H9 (cell line): ENCODE measurements around the gene STXBP6. TPM values are rescaled to one million over a fixed set of nuclear protein-coding genes. Genes with fewer than 3 reads are reported as not detected.

Experiments
- DNase-seq: peaks from one replicate; pipeline ENCODE4 v3.0.0-alpha.2; 2017
- H2AFZ ChIP-seq: one replicate; pipeline ENCODE4 v1.6.1; 2013; ENCODE audit warnings: mild to moderate bottlenecking, low read length, control low read depth, moderate library complexity
- H2AK5ac ChIP-seq: 2 replicates; pipeline ENCODE4 v1.6.1; 2013; ENCODE audit warnings: low read length, control low read depth, mixed read lengths; ENCODE audit not compliant: insufficient read length
- H2BK120ac ChIP-seq: one replicate; pipeline ENCODE4 v1.6.1; 2013; ENCODE audit warnings: low read depth, mild to moderate bottlenecking, low read length, control low read depth, inconsistent platforms; ENCODE audit not compliant: poor library complexity, severe bottlenecking
- H2BK12ac ChIP-seq: 2 replicates; pipeline ENCODE4 v1.6.1; 2013; ENCODE audit warnings: low read length, control low read depth, mixed read lengths, low read depth; ENCODE audit not compliant: insufficient read length
- H2BK15ac ChIP-seq: 2 replicates; pipeline ENCODE4 v1.6.1; 2013; ENCODE audit warnings: low read depth, low read length, control low read depth
- H2BK20ac ChIP-seq: one replicate; pipeline ENCODE4 v1.6.1; 2013; ENCODE audit warnings: low read depth, mild to moderate bottlenecking, low read length, control low read depth, inconsistent platforms; ENCODE audit not compliant: poor library complexity, severe bottlenecking
- H2BK5ac ChIP-seq: 2 replicates; pipeline ENCODE4 v1.6.1; 2013; ENCODE audit warnings: low read length, control low read depth, mixed read lengths; ENCODE audit not compliant: insufficient read length
- H3K14ac ChIP-seq: 2 replicates; pipeline ENCODE4 v1.6.1; 2013; ENCODE audit warnings: low read length, control low read depth; ENCODE audit not compliant: insufficient read depth
- H3K18ac ChIP-seq: 2 replicates; pipeline ENCODE4 v1.6.1; 2013; ENCODE audit warnings: low read depth, mild to moderate bottlenecking, mixed read lengths, low read length, control low read depth; ENCODE audit not compliant: insufficient read length
- H3K23ac ChIP-seq: 2 replicates; pipeline ENCODE4 v1.6.1; 2013; ENCODE audit warnings: low read length, control low read depth, mixed read lengths, low read depth; ENCODE audit not compliant: insufficient read length
- H3K23me2 ChIP-seq: 2 replicates; pipeline ENCODE4 v1.6.1; 2013; ENCODE audit warnings: low read depth, mild to moderate bottlenecking, mixed read lengths, low read length, control low read depth; ENCODE audit not compliant: insufficient read length, poor library complexity, severe bottlenecking
- H3K27ac ChIP-seq: 2 replicates; pipeline ENCODE4 v1.5.1; 2013; ENCODE audit warnings: low read length, control low read depth, mixed read lengths, low read depth; ENCODE audit not compliant: insufficient read length
- H3K27me3 ChIP-seq: 2 replicates; pipeline ENCODE4 v1.6.1; 2013; ENCODE audit warnings: low read length, control low read depth, inconsistent platforms; ENCODE audit not compliant: insufficient read depth
- H3K4ac ChIP-seq: 2 replicates; pipeline ENCODE4 v1.6.1; 2013; ENCODE audit warnings: low read depth, mild to moderate bottlenecking, control low read depth, inconsistent platforms, low read length, moderate library complexity
- H3K4me1 ChIP-seq: 2 replicates; pipeline ENCODE4 v1.6.1; 2013; ENCODE audit warnings: low read length, control low read depth, inconsistent platforms; ENCODE audit not compliant: insufficient read depth
- H3K4me2 ChIP-seq: 2 replicates; pipeline ENCODE4 v1.6.1; 2013; ENCODE audit warnings: low read length, control low read depth, mixed read lengths; ENCODE audit not compliant: insufficient read length, insufficient read depth
- H3K56ac ChIP-seq: 2 replicates; pipeline ENCODE4 v1.6.1; 2013; ENCODE audit warnings: low read depth, mild to moderate bottlenecking, mixed read lengths, low read length, control low read depth; ENCODE audit not compliant: insufficient read length
- H3K79me1 ChIP-seq: 2 replicates; pipeline ENCODE4 v1.6.1; 2013; ENCODE audit warnings: low read depth, mild to moderate bottlenecking, moderate library complexity, low read length, control low read depth, inconsistent platforms; ENCODE audit not compliant: insufficient read depth, poor library complexity, severe bottlenecking
- H3K79me2 ChIP-seq: 2 replicates; pipeline ENCODE4 v1.6.1; 2013; ENCODE audit warnings: low read length, control low read depth, inconsistent platforms; ENCODE audit not compliant: insufficient read depth
- H3K9ac ChIP-seq: 2 replicates; pipeline ENCODE4 v1.6.1; 2013; ENCODE audit warnings: low read length, control low read depth, mixed read lengths; ENCODE audit not compliant: insufficient read length; ENCODE audit errors: extremely low read depth
- H3K9me3 ChIP-seq: one replicate; pipeline ENCODE4 v1.6.1; 2013; ENCODE audit warnings: low read depth, low read length, inconsistent platforms; ENCODE audit not compliant: control insufficient read depth
- H3T11ph ChIP-seq: one replicate; pipeline ENCODE4 v1.6.1; 2013; ENCODE audit warnings: mild to moderate bottlenecking, low read length, control low read depth, inconsistent platforms
- H4K20me1 ChIP-seq: one replicate; pipeline ENCODE4 v1.6.1; 2013; ENCODE audit not compliant: control insufficient read depth, insufficient read length, insufficient read depth
- H4K5ac ChIP-seq: 2 replicates; pipeline ENCODE4 v1.6.1; 2013; ENCODE audit warnings: low read depth, mild to moderate bottlenecking, mixed read lengths, low read length, control low read depth; ENCODE audit not compliant: insufficient read length
- H4K8ac ChIP-seq: replicated peaks from 2 replicates; pipeline ENCODE4 v1.6.1; 2013; ENCODE audit warnings: low read length, control low read depth, mixed read lengths, low read depth; ENCODE audit not compliant: insufficient read length
- H4K91ac ChIP-seq: 2 replicates; pipeline ENCODE4 v1.6.1; 2013; ENCODE audit warnings: low read depth, mild to moderate bottlenecking, moderate library complexity, mixed read lengths, low read length, control low read depth; ENCODE audit not compliant: insufficient read length
- H3K27ac Mint-ChIP-seq, 3 experiments: 2 replicates in 2 of 3; 3 replicates in 1 of 3; pipeline ENCODE4 v1.8.0; 2020 to 2021; ENCODE audit warnings: mixed read lengths in 3 of 3, mild to moderate bottlenecking in 1 of 3, moderate library complexity in 1 of 3
- H3K27me3 Mint-ChIP-seq: 2 replicates; pipeline ENCODE4 v1.8.0; 2021; ENCODE audit warnings: low read depth, mild to moderate bottlenecking, moderate library complexity, mixed read lengths
- H3K36me3 Mint-ChIP-seq, 3 experiments: 2 replicates in 2 of 3; 3 replicates in 1 of 3; pipeline ENCODE4 v1.8.0; 2020 to 2021; ENCODE audit warnings: low read depth in 3 of 3, mixed read lengths in 3 of 3; ENCODE audit not compliant: insufficient read depth in 1 of 3
- H3K4me1 Mint-ChIP-seq, 2 experiments: 2 replicates each; pipeline ENCODE4 v1.8.0; 2020; ENCODE audit warnings: mixed read lengths in 2 of 2
- H3K4me3 Mint-ChIP-seq, 2 experiments: 2 replicates in 1 of 2; 3 replicates in 1 of 2; pipeline ENCODE4 v1.8.0; 2020 to 2021; ENCODE audit warnings: mild to moderate bottlenecking in 2 of 2, mixed read lengths in 2 of 2, moderate library complexity in 1 of 2
- H3K9me3 Mint-ChIP-seq, 2 experiments: 2 replicates in 1 of 2; 3 replicates in 1 of 2; pipeline ENCODE4 v1.8.0; 2020; ENCODE audit warnings: mild to moderate bottlenecking in 2 of 2, mixed read lengths in 2 of 2, moderate library complexity in 1 of 2
- CTCF ChIP-seq: fragments of 200-600 bp; sonication (generic); conservative IDR thresholded peaks from 3 replicates; pipeline ENCODE4 v1.8.0; 2021; ENCODE audit warnings: antibody characterized with exemption, mild to moderate bottlenecking
- WGBS: extraction: QIAGEN DNeasy Blood & Tissue Kit; methylation state at CpG from one replicate; pipeline ENCODE4 v1.1.7; 2013; ENCODE audit warnings: missing lambda C conversion rate, low lambda C conversion rate, mixed read lengths; ENCODE audit not compliant: insufficient read length; ENCODE audit errors: extremely low coverage; 5-methylcytosine and 5-hydroxymethylcytosine counted together
- total RNA-seq: library from RNA; stranded (reverse); gene quantifications from 2 replicates; pipeline ENCODE4 v1.2.1, GENCODE V29; 2021

Gene STXBP6
- total RNA-seq, 1 experiment from 2014 or later: 3.6 TPM

- Histone ChIP-seq H2AFZ (no peak overlapping the region), H3K4me2 (no peak overlapping the region), H3K56ac (no peak overlapping the region), H3K18ac (no peak overlapping the region), H3K23ac (no peak overlapping the region), H3K79me2 (no peaks in the 10 kb centered on the region), H4K8ac (no peak overlapping the region), H4K5ac (no peak overlapping the region), H3K27me3 (no peaks in the 10 kb centered on the region), H2BK12ac (peak overlapping the region; percentile 82), H3T11ph (no peak overlapping the region), H2BK120ac (no peak overlapping the region), H3K9ac (no peak overlapping the region), H4K91ac (no peak overlapping the region), H3K23me2 (no peaks in the 10 kb centered on the region), H3K4ac (no peak overlapping the region), H3K14ac (no peak overlapping the region), H3K4me1 (peaks cover 5% of the 10 kb centered on the region), H2BK5ac (no peak overlapping the region), H3K79me1 (no peaks in the 10 kb centered on the region), H2BK15ac (no peak overlapping the region), H4K20me1 (no peaks in the 10 kb centered on the region), H3K9me3 (no peaks in the 10 kb centered on the region), H2AK5ac (no peak overlapping the region), H2BK20ac (no peak overlapping the region), H3K27ac (no peak overlapping the region)
- no peak for TF ChIP-seq CTCF
- H3K27me3 Mint-ChIP-seq: no peaks in the 10 kb centered on the region
- H3K9me3 Mint-ChIP-seq: no peaks in the 10 kb centered on the region
- no CpG with 5 or more reads among the region's 1 CpG for WGBS
- H3K27ac Mint-ChIP-seq: no peak overlapping the region
- H3K36me3 Mint-ChIP-seq: no peaks in the 10 kb centered on the region
- DNase-seq: no peak
- no peak overlapping the region for H3K4me3 Mint-ChIP-seq
- peaks cover 23 to 24% of the 10 kb centered on the region in 2 experiments for H3K4me1 Mint-ChIP-seq
Measured at GRCh38 chr14:25011095-25011494, 38.9 kb downstream of the STXBP6 start.
